CD4-positive, alpha-beta T cell treated with Interleukin-1 beta for 1 hour (primary cell): ENCODE measurements around the gene PRKCB.

Source experiments
- DNase-seq, 2 donors: peaks; one replicate each; pipeline ENCODE4 v3.0.0-alpha.2; 2020 to 2022

The PRKCB gene

DNA sequence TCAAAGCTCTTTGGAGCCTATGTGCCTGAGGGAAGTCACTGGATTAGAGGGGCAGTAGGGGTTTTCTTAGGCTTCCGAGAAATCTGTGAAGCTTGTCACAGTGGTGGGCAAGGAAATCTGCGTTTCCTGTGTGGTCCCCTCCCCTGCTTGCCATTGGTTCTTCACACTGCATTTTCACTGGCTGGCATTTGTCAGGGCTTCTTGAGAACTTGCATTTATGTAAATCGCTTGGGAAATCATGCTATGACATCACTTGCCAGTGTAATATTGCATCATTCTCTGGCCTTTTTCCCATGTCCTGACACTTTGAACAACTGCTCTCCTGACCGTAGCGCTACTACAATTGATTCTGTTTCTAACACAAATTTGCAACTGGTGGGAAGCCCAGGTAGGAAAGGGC, 422.2 kb downstream of the PRKCB start:
- DNase-seq, result no peak

DNA sequence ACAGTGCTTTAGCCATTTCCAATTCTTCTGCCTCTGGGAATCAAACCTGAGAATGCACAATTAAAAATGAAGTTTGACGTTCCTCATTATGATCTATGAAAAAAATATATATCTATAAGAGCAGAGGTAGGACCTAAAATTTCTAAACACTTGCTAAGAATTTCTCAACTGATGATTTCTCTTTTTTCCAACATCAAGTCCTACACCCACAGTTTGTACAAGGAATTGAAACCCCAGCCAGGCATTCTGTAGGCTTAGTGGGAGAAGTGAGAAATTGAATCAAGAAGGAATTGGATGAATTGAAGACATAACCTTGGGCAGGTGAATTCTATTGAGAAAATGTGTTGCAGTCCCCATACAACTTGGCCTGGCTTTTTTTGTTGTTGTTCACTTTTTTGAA, 423.0 kb downstream of the PRKCB start:
- DNase-seq, result no peak

- no peak for DNase-seq
These were observed 427.0 kb downstream of the PRKCB start for GRCh38 chr16:24262816-24263215.
